Measurements from ENCODE around the gene TLR5. TPM values are rescaled to one million over a fixed set of nuclear protein-coding genes. Genes with fewer than 3 reads are reported as not detected.

The TLR5 gene
- total RNA-seq, 1 experiment from 2014 or later, result 0.33 TPM

DNA sequence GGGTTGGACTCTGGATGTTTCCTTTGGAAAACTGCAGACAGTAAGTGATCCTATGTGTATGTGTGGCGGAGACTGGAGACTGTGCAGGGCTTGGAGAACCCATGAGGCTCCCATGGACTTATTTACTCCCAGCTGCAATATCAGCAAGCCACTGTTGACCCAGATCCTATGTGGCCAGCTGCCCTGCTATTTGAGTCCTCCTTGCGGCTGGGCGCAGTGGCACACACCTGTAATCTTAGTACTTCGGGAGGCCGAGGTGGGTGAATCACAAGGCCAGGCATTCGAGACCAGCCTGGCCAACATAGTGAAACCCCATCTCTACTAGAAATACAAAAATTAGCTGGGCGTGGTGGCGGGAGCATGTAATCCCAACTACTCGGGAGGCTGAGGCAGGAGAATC lies 83.5 kb downstream of the TLR5 start:
- Histone ChIP-seq H3K27me3 (peaks cover 8% of the 10 kb centered on the region; the same call in 1 of the 2 replicates), H3K9me3 (no peaks in the 10 kb centered on the region), H3K36me3 (no peaks in the 10 kb centered on the region), H3K4me3 (no peak overlapping the region)
- no peak for DNase-seq

Other genes starting within 250 kb of the TLR5 start
- gene SUSD4, start 220.9 kb upstream of the TLR5 start, total RNA-seq (2014; rRNA removed; shearing (Covaris generic); ENCODE audit: low replicate concordance), result 3.7 and 5.1 TPM in 2 replicates